Prostate gland (tissue), 2 donors: ENCODE data around the gene GYS1.

Experiments used
- POLR2A ChIP-seq: fragments of 450-650 bp; IDR thresholded peaks from one replicate; pipeline ENCODE4 v1.6.1; 2016; ENCODE audit warnings: antibody characterized with exemption, mild to moderate bottlenecking
- TF ChIP-seq, protein P1 (sequence below), 4 experiments: fragments of 200-600 bp in 2 of 4; fragments of 450-650 bp in 2 of 4; sonication (generic) in 2 of 4; IDR thresholded peaks; 1 replicate in 3 of 4; 2 replicates in 1 of 4; pipeline ENCODE4 v1.5.1; 2016 to 2019; ENCODE audit warnings: antibody characterized with exemption in 4 of 4, mild to moderate bottlenecking in 2 of 4, moderate library complexity in 2 of 4

DNA sequence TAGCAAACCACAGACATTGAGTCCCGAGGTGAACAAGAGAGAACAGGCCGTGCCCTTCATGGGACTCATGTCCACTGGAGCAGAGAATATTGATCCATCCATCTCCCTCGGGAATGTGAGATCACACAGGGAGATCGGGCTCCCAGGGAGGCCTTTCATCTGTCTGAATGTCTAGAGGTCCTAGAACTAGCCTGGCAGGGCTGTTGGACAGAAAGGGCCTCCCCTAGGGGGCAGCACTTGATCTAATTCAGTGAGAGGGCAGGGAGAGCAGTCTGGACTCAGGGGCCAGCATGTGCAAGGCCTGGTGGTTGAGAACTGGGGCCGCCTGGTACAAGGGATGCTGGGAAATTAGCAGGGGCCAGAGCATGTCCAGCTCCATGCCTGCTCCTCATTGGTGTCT, 4.9 kb upstream of the GYS1 start:
- TF ChIP-seq, protein P1, sequence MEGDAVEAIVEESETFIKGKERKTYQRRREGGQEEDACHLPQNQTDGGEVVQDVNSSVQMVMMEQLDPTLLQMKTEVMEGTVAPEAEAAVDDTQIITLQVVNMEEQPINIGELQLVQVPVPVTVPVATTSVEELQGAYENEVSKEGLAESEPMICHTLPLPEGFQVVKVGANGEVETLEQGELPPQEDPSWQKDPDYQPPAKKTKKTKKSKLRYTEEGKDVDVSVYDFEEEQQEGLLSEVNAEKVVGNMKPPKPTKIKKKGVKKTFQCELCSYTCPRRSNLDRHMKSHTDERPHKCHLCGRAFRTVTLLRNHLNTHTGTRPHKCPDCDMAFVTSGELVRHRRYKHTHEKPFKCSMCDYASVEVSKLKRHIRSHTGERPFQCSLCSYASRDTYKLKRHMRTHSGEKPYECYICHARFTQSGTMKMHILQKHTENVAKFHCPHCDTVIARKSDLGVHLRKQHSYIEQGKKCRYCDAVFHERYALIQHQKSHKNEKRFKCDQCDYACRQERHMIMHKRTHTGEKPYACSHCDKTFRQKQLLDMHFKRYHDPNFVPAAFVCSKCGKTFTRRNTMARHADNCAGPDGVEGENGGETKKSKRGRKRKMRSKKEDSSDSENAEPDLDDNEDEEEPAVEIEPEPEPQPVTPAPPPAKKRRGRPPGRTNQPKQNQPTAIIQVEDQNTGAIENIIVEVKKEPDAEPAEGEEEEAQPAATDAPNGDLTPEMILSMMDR (IDR thresholded peaks at IDR 0.05), result peak in 1 of 4 experiments; percentile 16
- TF ChIP-seq POLR2A, result no peak
